ENCODE data around the gene SPC25. TPM values are rescaled to one million over a fixed set of nuclear protein-coding genes. Genes with fewer than 3 reads are reported as not detected.

The SPC25 gene
- total RNA-seq, 1 experiment from 2014 or later: 31.5 TPM

- Histone ChIP-seq H3K79me2 (ENCODE audit: insufficient read depth, low read length) (no peaks in the 10 kb centered on the region), H2BK15ac (ENCODE audit: low read depth, low read length) (no peak overlapping the region), H2BK20ac (ENCODE audit: low read depth, low read length, poor library complexity, severe bottlenecking) (no peak overlapping the region), H3T11ph (ENCODE audit: low read length) (no peak overlapping the region), H2BK12ac (ENCODE audit: insufficient read length, low read depth, low read length) (no peak overlapping the region), H2BK5ac (ENCODE audit: insufficient read length, low read length) (no peak overlapping the region), H3K4me1 (ENCODE audit: insufficient read depth, low read length) (no peaks in the 10 kb centered on the region), H4K8ac (replicated peaks; ENCODE audit: insufficient read length, low read depth, low read length) (no peak overlapping the region), H2BK120ac (ENCODE audit: low read depth, low read length, poor library complexity, severe bottlenecking) (no peak overlapping the region), H3K23ac (ENCODE audit: insufficient read length, low read depth, low read length) (no peak overlapping the region), H3K79me1 (ENCODE audit: insufficient read depth, low read depth, low read length, poor library complexity, severe bottlenecking) (no peaks in the 10 kb centered on the region), H3K23me2 (ENCODE audit: insufficient read length, low read depth, low read length, poor library complexity, severe bottlenecking) (peaks cover 3% of the 10 kb centered on the region), H3K9me3 (ENCODE audit: control insufficient read depth, low read depth, low read length) (no peaks in the 10 kb centered on the region), H3K9ac (ENCODE audit: extremely low read depth, insufficient read length, low read length) (no peak overlapping the region), H3K14ac (ENCODE audit: insufficient read depth, low read length) (no peak overlapping the region), H3K27me3 (ENCODE audit: insufficient read depth, low read length) (no peaks in the 10 kb centered on the region; the same call in 1 of the 2 replicates), H3K56ac (ENCODE audit: insufficient read length, low read depth, low read length) (no peak overlapping the region), H2AFZ (ENCODE audit: low read length) (no peak overlapping the region), H2AK5ac (ENCODE audit: insufficient read length, low read length) (no peak overlapping the region), H3K4me2 (ENCODE audit: insufficient read depth, insufficient read length, low read length) (no peak overlapping the region), H4K20me1 (ENCODE audit: control insufficient read depth, insufficient read depth, insufficient read length) (no peaks in the 10 kb centered on the region), H4K91ac (ENCODE audit: insufficient read length, low read depth, low read length) (no peak overlapping the region), H3K4ac (ENCODE audit: low read depth, low read length) (no peak overlapping the region), H4K5ac (ENCODE audit: insufficient read length, low read depth, low read length) (no peak overlapping the region), H3K18ac (ENCODE audit: insufficient read length, low read depth, low read length) (no peak overlapping the region), H3K27ac (ENCODE audit: insufficient read length, low read depth, low read length) (no peak overlapping the region)
- peaks cover 7 to 12% of the 10 kb centered on the region in 2 experiments for H3K4me1 Mint-ChIP-seq
- no peaks in the 10 kb centered on the region for H3K9me3 Mint-ChIP-seq
- H3K4me3 Mint-ChIP-seq: no peak overlapping the region
- no CpG with 5 or more reads among the region's 3 CpGs for WGBS (ENCODE audit: extremely low coverage, insufficient read length, low lambda C conversion rate)
- peaks cover 9 to 15% (median 13%) of the 10 kb centered on the region in 3 experiments; a peak in 6 of 7 replicates for H3K36me3 Mint-ChIP-seq (ENCODE audit: insufficient read depth in 1 of 3, low read depth in 3 of 3)
- TF ChIP-seq CTCF (conservative IDR thresholded peaks at IDR 0.05): no peak
- no peak overlapping the region for H3K27ac Mint-ChIP-seq
- DNase-seq: no peak
- H3K27me3 Mint-ChIP-seq (ENCODE audit: low read depth): peaks cover 13% of the 10 kb centered on the region
Observed at GRCh38 chr2:168892327-168892726, 2.1 kb upstream of the SPC25 start.

All from H9 (cell line).